Small intestine (tissue), 7 donors: Measurements from ENCODE around the gene XRCC5. TPM values are rescaled to one million over a fixed set of nuclear protein-coding genes. Genes with fewer than 3 reads are reported as not detected.

Experiments
- DNase-seq, 2 donors: peaks; one replicate each; pipeline versions ENCODE4 v3.0.0 to v3.0.0-alpha.2; 2013
- FAIRE-seq: peaks from 2 replicates; lab custom pipeline; 2012; peaks lifted over from hg19 to GRCh38; lab: Jason Lieb, UNC
- H3K27ac ChIP-seq, 3 donors: one replicate each; pipeline ENCODE4 v1.5.1; 2013; ENCODE audit warnings: low read length in 2 of 3, mild to moderate bottlenecking in 2 of 3, control low read depth in 1 of 3, inconsistent platforms in 1 of 3, low read depth in 1 of 3, moderate library complexity in 1 of 3
- H3K27me3 ChIP-seq, 3 donors: one replicate each; pipeline ENCODE4 v1.6.1; 2013; ENCODE audit warnings: low read length in 3 of 3, inconsistent platforms in 1 of 3; ENCODE audit not compliant: control insufficient read depth in 3 of 3, insufficient read depth in 3 of 3
- H3K36me3 ChIP-seq, 3 donors: one replicate each; pipeline ENCODE4 v1.6.1; 2013; ENCODE audit warnings: low read length in 3 of 3, inconsistent platforms in 1 of 3, low read depth in 1 of 3, mild to moderate bottlenecking in 1 of 3, moderate library complexity in 1 of 3; ENCODE audit not compliant: control insufficient read depth in 3 of 3, insufficient read depth in 2 of 3
- H3K4me1 ChIP-seq, 3 donors: one replicate each; pipeline ENCODE4 v1.6.1; 2013; ENCODE audit warnings: low read length in 2 of 3, inconsistent platforms in 1 of 3, low read depth in 1 of 3, mild to moderate bottlenecking in 1 of 3, moderate library complexity in 1 of 3; ENCODE audit not compliant: control insufficient read depth in 3 of 3, insufficient read depth in 2 of 3
- H3K4me3 ChIP-seq, 3 donors: one replicate each; pipeline ENCODE4 v1.5.1; 2013; ENCODE audit warnings: low read length in 3 of 3, control low read depth in 1 of 3, inconsistent platforms in 1 of 3, low read depth in 1 of 3, mild to moderate bottlenecking in 1 of 3, moderate library complexity in 1 of 3
- H3K9me3 ChIP-seq, 2 donors: one replicate each; pipeline ENCODE4 v1.6.1; 2013; ENCODE audit warnings: low read depth in 1 of 2, low read length in 1 of 2; ENCODE audit not compliant: control insufficient read depth in 2 of 2, insufficient read depth in 1 of 2
- WGBS, 3 donors: extraction: QIAGEN DNeasy Blood & Tissue Kit; methylation state at CpG; one replicate each; pipeline ENCODE4 v1.1.7; 2013; 5-methylcytosine and 5-hydroxymethylcytosine counted together
- polyA plus RNA-seq, 4 donors: library from polyadenylated mRNA; stranded (reverse) in 3 of 4; unstranded in 1 of 4; fragments of 200-250 nt in 3 of 4; fragments of 120-200 nt in 1 of 4; gene quantifications; one replicate each; pipeline versions ENCODE4 v1.2.1 to v1.2.3, GENCODE V29; 2013
- donor health status: healthy with polysubstance abuse.
- donor health status: control.
- donor health status: control.
- donor health status: Bipolar disorder and iron deficiency.
- donor health status: healthy.

XRCC5 gene
- polyA plus RNA-seq, 4 donors: 76.7 to 188 (median 99.5) TPM

DNA sequence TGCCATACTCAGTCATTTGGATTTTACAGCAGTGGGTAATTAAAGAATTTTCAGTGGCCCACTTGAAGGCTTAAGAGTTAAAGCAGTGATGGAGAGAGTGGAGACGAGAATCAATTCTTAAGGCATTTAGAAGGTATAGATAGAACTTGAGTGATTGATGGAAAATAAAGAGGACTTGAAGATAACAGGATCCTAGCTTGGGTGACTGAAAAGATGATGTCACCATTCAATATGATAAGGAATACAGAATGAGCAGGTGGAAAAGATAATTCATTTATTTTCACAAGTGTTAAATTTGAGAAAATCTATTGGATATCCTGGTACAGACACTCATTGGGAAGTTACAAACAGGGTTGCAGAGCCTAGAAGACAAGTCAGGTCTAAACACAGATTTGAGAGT is 35.2 kb downstream of the XRCC5 start:
- no peak for FAIRE-seq
- peaks cover 18 to 56% (median 29%) of the 10 kb centered on the region in 3 donors for H3K36me3 ChIP-seq
- 91 to 95% (median 94%) methylated on average over 1 of the region's 1 CpG for WGBS, 3 donors

DNA sequence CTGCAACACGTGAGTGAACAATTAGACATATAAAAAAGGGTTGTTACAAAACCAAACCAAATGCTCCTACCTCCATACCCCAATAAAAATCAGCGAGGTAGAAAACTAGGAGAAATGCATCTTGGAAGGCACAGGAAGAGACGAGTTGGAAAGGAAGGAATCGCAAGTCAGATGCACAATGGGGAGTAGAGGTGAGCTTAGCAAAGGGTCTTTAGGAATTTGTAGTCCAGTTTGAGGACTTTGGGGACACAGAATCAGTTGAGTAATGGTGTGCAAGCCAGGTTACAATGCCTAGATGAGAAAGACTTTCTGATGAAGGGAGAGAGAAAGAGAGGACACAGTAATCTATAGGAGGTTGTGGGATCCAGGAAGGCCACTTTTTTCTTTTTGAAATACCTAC is 35.7 kb downstream of the XRCC5 start:
- 95 to 98% (median 96%) methylated on average over 4 of the region's 4 CpGs for WGBS, 3 donors
- Histone ChIP-seq H3K4me3 (no peak overlapping the region), H3K27ac (no peak overlapping the region), H3K9me3 (no peaks in the 10 kb centered on the region), H3K4me1 (no peaks in the 10 kb centered on the region), H3K27me3 (no peaks in the 10 kb centered on the region), H3K36me3 (peaks cover 17 to 57% (median 30%) of the 10 kb centered on the region in 3 donors)
- no peak for FAIRE-seq
- no peak for DNase-seq

More for the DNA sequence above, 35.2 kb downstream of the XRCC5 start:
- no peaks in the 10 kb centered on the region for H3K9me3 ChIP-seq
- no peak for DNase-seq
- H3K4me1 ChIP-seq: no peaks in the 10 kb centered on the region
- H3K27me3 ChIP-seq: no peaks in the 10 kb centered on the region
- H3K4me3 ChIP-seq: no peak overlapping the region
- H3K27ac ChIP-seq: no peak overlapping the region

DNA sequence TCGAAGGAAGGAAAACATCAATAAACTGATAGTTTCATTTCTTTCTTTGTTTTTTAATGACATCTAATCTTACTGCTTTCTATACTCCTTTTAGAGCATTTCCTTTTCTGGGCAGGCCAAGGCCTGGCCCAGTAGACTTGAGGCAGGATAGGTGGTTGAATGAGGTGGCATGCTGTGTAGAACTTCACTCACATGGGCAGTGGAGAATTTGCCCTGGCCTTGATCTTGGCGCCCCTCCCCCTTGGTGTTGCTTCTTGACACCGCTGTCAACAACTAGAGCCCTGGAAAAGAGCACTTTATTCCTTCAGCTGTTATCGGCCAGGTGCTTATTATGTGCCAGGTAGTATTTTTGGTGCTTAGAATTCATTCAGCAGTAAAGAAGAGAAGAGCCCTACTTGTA is 37.4 kb downstream of the XRCC5 start:
- H3K27ac ChIP-seq: no peak overlapping the region
- H3K36me3 ChIP-seq: peaks cover 13 to 52% (median 31%) of the 10 kb centered on the region in 3 donors
- FAIRE-seq: no peak
- 74 to 86% (median 75%) methylated on average over 4 of the region's 4 CpGs for WGBS, 3 donors
- no peak for DNase-seq
- H3K9me3 ChIP-seq: no peaks in the 10 kb centered on the region
- no peak overlapping the region for H3K4me3 ChIP-seq
- no peaks in the 10 kb centered on the region for H3K27me3 ChIP-seq
- no peaks in the 10 kb centered on the region for H3K4me1 ChIP-seq

DNA sequence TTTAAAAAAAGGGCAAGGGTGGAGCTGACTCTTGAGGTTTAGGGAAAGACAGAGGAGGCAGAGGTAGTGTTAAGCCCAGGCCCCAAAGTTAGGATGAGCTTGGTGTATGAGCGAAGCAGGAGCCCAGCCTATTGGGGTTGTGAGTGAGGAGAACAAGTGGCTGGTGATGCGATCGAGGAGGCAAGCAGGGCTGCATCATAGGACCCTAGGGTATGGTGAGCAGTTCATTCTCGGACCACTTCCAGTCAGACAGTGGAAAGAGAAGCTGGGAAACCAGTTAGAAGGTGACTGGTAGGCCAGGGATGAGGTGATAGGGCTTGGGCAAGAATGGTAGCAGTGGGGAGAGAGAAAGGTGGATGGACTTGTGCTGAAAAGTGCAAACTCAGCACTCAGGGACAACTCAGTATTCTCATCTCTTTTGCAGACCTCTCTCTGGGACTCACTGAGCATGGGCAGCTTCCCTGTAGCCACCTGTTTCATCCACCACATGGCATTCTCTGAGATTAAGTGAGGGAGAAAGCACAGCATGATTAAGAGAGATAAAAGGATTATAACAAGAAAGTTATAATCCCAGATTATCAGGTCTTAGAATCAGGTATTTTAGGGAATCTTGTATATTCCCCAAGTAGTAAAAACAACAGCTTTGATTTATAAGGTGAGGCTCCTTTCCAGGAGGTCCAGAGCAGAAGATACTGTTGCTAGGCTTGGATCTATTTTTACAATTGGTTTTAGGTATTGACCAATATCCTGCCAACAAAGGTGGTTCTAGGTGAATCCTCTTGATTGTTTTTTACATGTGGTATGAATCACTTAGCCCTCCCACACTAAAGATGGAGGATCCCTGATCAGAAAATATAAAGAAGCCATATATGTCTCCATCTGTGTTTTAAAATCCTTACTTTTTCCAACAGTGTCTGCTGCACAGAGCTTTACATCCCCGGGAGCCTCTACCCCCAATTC is 38.3 kb downstream of the XRCC5 start:
- Histone ChIP-seq H3K9me3 (no peaks in the 10 kb centered on the region), H3K4me3 (no peak overlapping the region), H3K4me1 (no peaks in the 10 kb centered on the region), H3K36me3 (peaks cover 7 to 48% (median 34%) of the 10 kb centered on the region in 3 donors), H3K27me3 (no peaks in the 10 kb centered on the region), H3K27ac (no peak overlapping the region)
- 94 to 97% (median 96%) methylated on average over 5 of the region's 5 CpGs for WGBS, 3 donors
- DNase-seq: no peak
- no peak for FAIRE-seq

DNA sequence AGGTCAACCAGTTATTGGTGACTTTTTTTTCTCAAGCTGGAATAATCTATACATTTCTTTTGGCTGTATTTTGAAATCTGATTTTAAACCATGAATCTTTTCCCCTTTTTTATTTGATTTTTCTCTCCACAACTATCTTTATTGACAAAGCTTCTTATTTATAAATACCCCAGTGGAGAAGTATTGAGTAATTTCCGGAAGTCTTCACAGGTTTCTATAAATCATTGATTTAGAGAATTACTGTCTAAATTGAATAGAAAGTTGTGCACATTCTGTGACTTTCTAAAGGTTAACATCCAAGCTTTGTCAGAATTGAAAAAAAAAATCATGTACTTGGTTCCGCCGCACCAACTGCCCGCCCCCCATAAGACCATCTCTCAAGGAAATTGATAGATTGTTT is 39.8 kb downstream of the XRCC5 start:
- Histone ChIP-seq H3K4me1 (no peaks in the 10 kb centered on the region), H3K27ac (no peak overlapping the region), H3K9me3 (no peaks in the 10 kb centered on the region), H3K36me3 (peaks cover 11 to 54% (median 30%) of the 10 kb centered on the region in 3 donors), H3K4me3 (no peak overlapping the region), H3K27me3 (no peaks in the 10 kb centered on the region)
- WGBS, 3 donors: 94 to 97% (median 96%) methylated on average over 4 of the region's 4 CpGs
- no peak for FAIRE-seq
- DNase-seq: no peak

DNA sequence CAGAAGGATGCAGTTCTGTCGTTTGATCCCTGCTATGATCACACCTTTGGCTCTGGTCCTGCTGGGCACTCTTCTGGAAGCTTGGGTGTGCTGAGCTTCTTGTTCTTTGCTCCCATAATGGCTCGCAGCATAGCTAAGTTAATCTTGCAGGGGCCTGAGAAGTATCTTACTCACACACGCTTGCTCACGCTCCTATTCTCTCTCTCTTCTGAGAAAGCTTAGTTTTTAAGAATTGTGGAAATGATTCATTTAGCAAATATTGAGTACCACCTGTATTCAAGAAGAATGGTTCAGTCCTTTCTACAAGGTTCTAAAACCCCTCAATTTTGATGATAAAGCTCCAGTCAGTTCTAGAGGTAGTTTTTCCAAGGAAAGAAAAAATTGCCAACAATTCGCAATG is 40.6 kb downstream of the XRCC5 start:
- no peaks in the 10 kb centered on the region for H3K4me1 ChIP-seq
- no peaks in the 10 kb centered on the region for H3K9me3 ChIP-seq
- DNase-seq: no peak
- H3K36me3 ChIP-seq: peaks cover 11 to 50% (median 30%) of the 10 kb centered on the region in 3 donors
- no peaks in the 10 kb centered on the region for H3K27me3 ChIP-seq
- 84 to 88% (median 86%) methylated on average over 5 of the region's 5 CpGs for WGBS, 3 donors
- FAIRE-seq: no peak
- no peak overlapping the region for H3K27ac ChIP-seq
- no peak overlapping the region for H3K4me3 ChIP-seq

DNA sequence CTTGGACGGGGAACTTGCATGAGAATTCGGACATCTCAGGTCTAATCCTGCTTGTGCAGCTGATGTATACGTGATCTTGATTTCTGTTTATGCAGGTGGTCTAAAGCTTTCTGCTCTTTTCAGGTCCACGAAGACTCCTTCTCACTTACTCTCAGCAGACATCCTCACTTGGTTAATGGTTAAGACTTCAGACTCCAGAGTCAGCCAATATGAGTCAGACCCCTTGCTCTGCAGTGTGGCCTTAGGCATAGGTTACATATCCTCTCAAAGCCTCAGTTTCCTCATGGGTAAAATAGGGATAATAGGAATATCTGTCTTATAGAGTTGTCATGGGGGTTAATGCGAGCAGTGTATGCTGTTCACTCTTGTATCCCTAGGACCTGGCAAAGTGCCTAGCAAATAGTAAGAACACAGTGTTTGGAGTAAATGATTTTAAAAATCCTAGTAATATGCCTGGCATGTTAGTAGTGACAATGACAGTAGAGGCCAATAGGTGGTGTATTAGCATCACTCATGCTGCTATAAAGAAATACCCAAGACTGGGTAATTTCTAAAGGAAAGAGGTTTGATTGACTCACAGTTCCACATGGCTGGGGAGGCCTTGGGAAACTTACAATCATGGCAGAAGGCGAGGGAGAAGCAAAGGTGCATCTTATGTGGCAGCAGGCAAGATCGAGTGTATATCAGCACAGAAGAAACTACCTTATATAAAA is 42.3 kb downstream of the XRCC5 start:
- Histone ChIP-seq H3K4me1 (no peaks in the 10 kb centered on the region), H3K9me3 (no peaks in the 10 kb centered on the region), H3K27me3 (no peaks in the 10 kb centered on the region), H3K27ac (no peak overlapping the region), H3K36me3 (peaks cover 16 to 51% (median 29%) of the 10 kb centered on the region in 3 donors), H3K4me3 (no peak overlapping the region)
- FAIRE-seq: no peak
- no peak for DNase-seq
- 92 to 94% (median 94%) methylated on average over 7 of the region's 7 CpGs for WGBS, 3 donors

DNA sequence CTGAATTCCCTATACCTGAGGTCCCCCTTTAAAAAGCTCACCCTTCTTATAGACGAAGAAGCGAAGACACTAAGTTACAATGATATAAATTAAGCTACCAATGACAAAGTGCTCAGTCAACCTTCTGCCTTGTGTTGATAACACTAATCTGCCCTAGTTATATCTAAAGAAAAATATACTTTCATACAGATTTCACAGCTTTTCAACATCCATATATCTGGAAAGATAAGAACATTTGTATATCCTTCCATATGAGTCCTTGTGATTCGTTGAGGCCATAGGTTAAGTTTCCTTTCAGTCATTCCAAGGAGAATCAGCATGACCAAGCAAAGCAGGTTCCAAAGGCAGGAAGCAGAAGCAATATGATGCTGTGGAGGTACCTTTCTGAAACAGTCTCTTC is 46.8 kb downstream of the XRCC5 start:
- no peak overlapping the region for H3K4me3 ChIP-seq
- no peaks in the 10 kb centered on the region for H3K9me3 ChIP-seq
- DNase-seq (no peak), FAIRE-seq (no peak)
- 89 to 94% (median 93%) methylated on average over 3 of the region's 3 CpGs for WGBS, 3 donors
- no peaks in the 10 kb centered on the region for H3K4me1 ChIP-seq
- no peak overlapping the region for H3K27ac ChIP-seq
- H3K27me3 ChIP-seq: no peaks in the 10 kb centered on the region
- peaks cover 23 to 41% (median 28%) of the 10 kb centered on the region in 3 donors for H3K36me3 ChIP-seq
